ENCODE results near the gene KIF3C.

DNA sequence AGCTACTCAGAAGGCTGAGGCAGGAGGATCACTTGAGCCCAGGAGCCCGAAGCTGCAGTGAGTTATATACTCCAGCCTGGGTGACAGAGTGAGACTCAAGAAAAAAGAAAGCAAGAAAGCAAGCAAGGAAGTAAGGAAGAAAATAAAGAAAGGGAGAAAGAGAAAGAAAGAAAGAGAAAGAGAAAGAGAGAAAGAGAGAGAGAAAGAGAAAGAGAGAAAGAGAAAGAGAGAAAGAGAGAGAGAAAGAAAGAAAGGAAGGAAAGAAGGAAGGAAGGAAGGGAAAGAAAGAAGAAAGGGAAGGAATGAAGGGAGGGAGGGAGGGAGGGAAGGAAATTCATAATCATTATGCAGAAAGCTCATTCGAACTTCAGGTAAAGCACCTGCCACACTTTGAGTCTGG lies 33.9 kb downstream of the KIF3C start:
- TF ChIP-seq CTCF (conservative IDR thresholded peaks at IDR 0.05 in 1 of 2, IDR thresholded peaks at IDR 0.05 in 1 of 2; ENCODE audit: extremely low read depth in 1 of 2, insufficient read depth in 1 of 2, low read depth in 1 of 2, low read length in 2 of 2), result no peak
- no peak for TF ChIP-seq EZH2 (IDR thresholded peaks at IDR 0.05; ENCODE audit: borderline replicate concordance, low read length)
